ENCODE measurements around the gene PRKCI. TPM values are rescaled to one million over a fixed set of nuclear protein-coding genes. Genes with fewer than 3 reads are reported as not detected.

Gene PRKCI
- total RNA-seq, 4 donors from 2014 or later, result 33.5 to 125 (median 47.7) TPM

GRCh38 chr3:170307671-170308405 lies 85.6 kb downstream of the PRKCI start:
- Histone ChIP-seq H3K27ac (no peak overlapping the region), H3K9me3 (no peaks in the 10 kb centered on the region), H3K27me3 (no peaks in the 10 kb centered on the region), H3K4me3 (no peak overlapping the region), H3K36me3 (no peaks in the 10 kb centered on the region), H3K4me1 (no peaks in the 10 kb centered on the region)
- DNase-seq (ENCODE audit: low spot score in 2 of 2), result no peak
- WGBS, result 88% methylated on average over 11 of the region's 11 CpGs
- TF ChIP-seq POLR2A (IDR thresholded peaks at IDR 0.05) (no peak), POLR2AphosphoS5 (IDR thresholded peaks at IDR 0.05) (no peak), EP300 (IDR thresholded peaks at IDR 0.05) (no peak), CTCF (IDR thresholded peaks at IDR 0.05) (no peak)

DNA sequence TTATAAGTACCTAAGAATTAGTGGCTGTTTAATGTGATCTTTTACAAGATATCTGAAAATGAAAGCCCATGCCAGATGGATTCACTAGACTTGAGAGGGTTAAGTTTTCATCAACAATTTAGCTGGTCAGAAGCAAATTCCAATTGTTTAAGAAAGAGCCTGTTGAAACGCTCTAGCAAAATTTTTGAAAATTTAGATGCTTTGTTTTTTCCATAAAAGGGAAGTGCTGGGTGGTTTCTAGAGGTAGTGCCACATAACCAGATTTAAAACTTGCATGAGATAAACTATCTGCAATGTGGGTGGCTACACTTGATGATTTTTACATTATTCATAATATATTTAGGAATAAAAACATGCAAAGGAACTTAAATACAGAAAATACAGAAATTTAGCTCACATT lies 86.8 kb downstream of the PRKCI start:
- 46% methylated on average over 1 of the region's 1 CpG for WGBS
- Histone ChIP-seq H3K27ac (no peak overlapping the region), H3K9me3 (no peaks in the 10 kb centered on the region), H3K27me3 (no peaks in the 10 kb centered on the region), H3K4me3 (no peak overlapping the region), H3K36me3 (no peaks in the 10 kb centered on the region), H3K4me1 (no peaks in the 10 kb centered on the region)
- no peak for DNase-seq (ENCODE audit: low spot score in 2 of 2)
- TF ChIP-seq EP300 (IDR thresholded peaks at IDR 0.05), result no peak
- no peak for TF ChIP-seq POLR2AphosphoS5 (IDR thresholded peaks at IDR 0.05)
- no peak for TF ChIP-seq POLR2A (IDR thresholded peaks at IDR 0.05)
- TF ChIP-seq CTCF (IDR thresholded peaks at IDR 0.05), result no peak

DNA sequence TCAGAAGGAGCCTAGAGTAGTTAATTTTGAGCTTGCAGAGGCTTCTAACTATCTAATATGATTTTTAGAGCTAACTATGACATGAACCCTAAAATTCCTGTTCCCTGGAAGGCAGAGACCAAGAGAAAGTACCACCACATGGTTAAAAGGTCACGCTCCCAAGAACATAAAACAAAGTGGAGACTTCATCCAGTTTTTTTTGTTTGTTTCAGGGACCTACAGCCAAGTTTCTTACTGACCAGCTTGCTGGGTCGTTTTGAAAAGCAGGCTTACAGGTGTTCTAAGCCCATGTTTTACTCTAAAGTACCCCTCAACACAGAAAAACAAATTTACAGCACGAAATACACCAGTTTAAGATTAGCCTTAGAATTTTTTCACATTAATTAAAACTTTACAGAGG lies 95.7 kb downstream of the PRKCI start:
- H3K9me3 ChIP-seq, result no peaks in the 10 kb centered on the region
- no peaks in the 10 kb centered on the region for H3K4me1 ChIP-seq
- H3K27ac ChIP-seq, result no peak overlapping the region
- no peak for DNase-seq (ENCODE audit: low spot score in 2 of 2)
- WGBS, result 75% methylated on average over 3 of the region's 3 CpGs
- no peak for TF ChIP-seq CTCF (IDR thresholded peaks at IDR 0.05)
- TF ChIP-seq EP300 (IDR thresholded peaks at IDR 0.05), result no peak
- TF ChIP-seq POLR2A (IDR thresholded peaks at IDR 0.05), result no peak
- TF ChIP-seq POLR2AphosphoS5 (IDR thresholded peaks at IDR 0.05), result no peak
- no peaks in the 10 kb centered on the region for H3K27me3 ChIP-seq
- no peaks in the 10 kb centered on the region for H3K36me3 ChIP-seq
- no peak overlapping the region for H3K4me3 ChIP-seq

DNA sequence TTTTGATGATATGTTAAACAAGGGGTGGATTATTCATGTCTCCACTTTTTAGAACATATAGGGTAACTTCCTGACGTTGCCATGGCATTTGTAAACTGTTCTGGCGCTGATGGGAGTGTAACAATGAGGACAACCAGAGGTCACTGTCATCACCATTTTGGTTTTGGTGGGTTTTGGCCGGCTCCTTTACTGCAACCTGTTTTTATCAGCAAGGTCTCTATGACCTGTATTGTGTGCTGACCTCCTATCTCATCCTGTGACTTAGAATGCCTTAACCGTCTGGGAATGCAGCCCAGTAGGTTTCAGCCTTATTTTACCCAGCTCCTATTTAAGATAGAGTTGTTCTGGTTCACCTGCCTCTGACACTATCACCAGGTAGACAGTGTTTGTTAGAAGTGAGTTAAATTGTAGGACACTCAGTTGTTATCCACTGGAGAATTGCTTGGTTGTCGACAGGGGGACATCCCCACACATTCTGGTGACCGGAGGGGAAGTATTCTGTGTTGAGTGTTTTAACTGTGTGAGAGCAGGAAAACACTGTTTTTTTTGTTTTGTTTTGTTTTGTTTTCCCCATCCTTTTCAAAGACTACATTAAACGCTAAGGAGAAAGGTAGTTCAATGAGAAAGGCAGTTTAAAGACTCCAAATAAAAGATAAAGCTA lies 98.4 kb downstream of the PRKCI start:
- no peaks in the 10 kb centered on the region for H3K36me3 ChIP-seq
- no peaks in the 10 kb centered on the region for H3K27me3 ChIP-seq
- H3K4me3 ChIP-seq, result no peak overlapping the region
- no peak for DNase-seq (ENCODE audit: low spot score in 2 of 2)
- no peaks in the 10 kb centered on the region for H3K9me3 ChIP-seq
- no peaks in the 10 kb centered on the region for H3K4me1 ChIP-seq
- 76% methylated on average over 7 of the region's 7 CpGs for WGBS
- H3K27ac ChIP-seq, result no peak overlapping the region
- TF ChIP-seq POLR2AphosphoS5 (IDR thresholded peaks at IDR 0.05), result no peak
- no peak for TF ChIP-seq POLR2A (IDR thresholded peaks at IDR 0.05)
- no peak for TF ChIP-seq EP300 (IDR thresholded peaks at IDR 0.05)
- TF ChIP-seq CTCF (IDR thresholded peaks at IDR 0.05), result no peak

- Histone ChIP-seq H3K9me3 (no peaks in the 10 kb centered on the region), H3K27me3 (no peaks in the 10 kb centered on the region), H3K4me3 (no peak overlapping the region), H3K27ac (no peak overlapping the region), H3K4me1 (no peaks in the 10 kb centered on the region), H3K36me3 (no peaks in the 10 kb centered on the region)
- DNase-seq (ENCODE audit: low spot score in 2 of 2), result no peak
- 87% methylated on average over 11 of the region's 11 CpGs for WGBS
- no peak for TF ChIP-seq EP300 (IDR thresholded peaks at IDR 0.05)
- TF ChIP-seq POLR2A (IDR thresholded peaks at IDR 0.05), result no peak
- no peak for TF ChIP-seq CTCF (IDR thresholded peaks at IDR 0.05)
- TF ChIP-seq POLR2AphosphoS5 (IDR thresholded peaks at IDR 0.05), result no peak
These were observed 99.3 kb downstream of the PRKCI start for GRCh38 chr3:170321321-170322034.

Data from suprapubic skin (tissue), 4 donors.